HEK293T (cell line): ENCODE results near the gene SCYL2.
"Not testable (repeated sequence)": the region's sequence is repeated elsewhere in the genome, so short reads cannot be mapped to it uniquely, and the experiment has no call there.

Experiments
- ARNT ChIP-seq: fragments of 450-650 bp; IDR thresholded peaks from 2 replicates; pipeline ENCODE4 v1.6.1; 2017; ENCODE audit warnings: mild to moderate bottlenecking
- BHLHE40 ChIP-seq: fragments of 450-650 bp; IDR thresholded peaks from 2 replicates; pipeline ENCODE4 v1.6.1; 2016; ENCODE audit warnings: mild to moderate bottlenecking, moderate library complexity, borderline replicate concordance
- CTBP1 ChIP-seq: fragments of 450-650 bp; IDR thresholded peaks from 2 replicates; pipeline ENCODE4 v1.6.1; 2016; ENCODE audit warnings: borderline replicate concordance
- ELF4 ChIP-seq: fragments of 450-650 bp; IDR thresholded peaks from 2 replicates; pipeline ENCODE4 v1.6.1; 2017; ENCODE audit warnings: antibody characterized with exemption
- FOXA1 ChIP-seq: fragments of 450-650 bp; IDR thresholded peaks from 2 replicates; pipeline ENCODE4 v1.6.1; 2016; ENCODE audit warnings: mild to moderate bottlenecking
- FOXK2 ChIP-seq: fragments of 450-650 bp; IDR thresholded peaks from 2 replicates; pipeline ENCODE4 v1.6.1; 2016; ENCODE audit warnings: mild to moderate bottlenecking
- FOXM1 ChIP-seq: fragments of 450-650 bp; IDR thresholded peaks from 2 replicates; pipeline ENCODE4 v1.6.1; 2017; ENCODE audit warnings: mild to moderate bottlenecking, borderline replicate concordance
- HDGF ChIP-seq: fragments of 450-650 bp; IDR thresholded peaks from 2 replicates; pipeline ENCODE4 v1.6.1; 2017; ENCODE audit warnings: antibody characterized with exemption, borderline replicate concordance
- NFRKB ChIP-seq: fragments of 450-650 bp; IDR thresholded peaks from 2 replicates; pipeline ENCODE4 v1.6.1; 2016; ENCODE audit warnings: mild to moderate bottlenecking, moderate library complexity
- SP1 ChIP-seq: fragments of 450-650 bp; IDR thresholded peaks from 2 replicates; pipeline ENCODE4 v1.6.1; 2017
- SUZ12 ChIP-seq: fragments of 450-650 bp; IDR thresholded peaks from 2 replicates; pipeline ENCODE4 v1.6.1; 2016; ENCODE audit warnings: mild to moderate bottlenecking
- TARDBP ChIP-seq: fragments of 450-650 bp; IDR thresholded peaks from 2 replicates; pipeline ENCODE4 v1.6.1; 2016
- ZNF384 ChIP-seq: fragments of 450-650 bp; IDR thresholded peaks from 2 replicates; pipeline ENCODE4 v1.6.1; 2016
- TF ChIP-seq, protein P1 (sequence below): fragments of 450-650 bp; IDR thresholded peaks from 2 replicates; pipeline ENCODE4 v1.6.1; 2016

DNA sequence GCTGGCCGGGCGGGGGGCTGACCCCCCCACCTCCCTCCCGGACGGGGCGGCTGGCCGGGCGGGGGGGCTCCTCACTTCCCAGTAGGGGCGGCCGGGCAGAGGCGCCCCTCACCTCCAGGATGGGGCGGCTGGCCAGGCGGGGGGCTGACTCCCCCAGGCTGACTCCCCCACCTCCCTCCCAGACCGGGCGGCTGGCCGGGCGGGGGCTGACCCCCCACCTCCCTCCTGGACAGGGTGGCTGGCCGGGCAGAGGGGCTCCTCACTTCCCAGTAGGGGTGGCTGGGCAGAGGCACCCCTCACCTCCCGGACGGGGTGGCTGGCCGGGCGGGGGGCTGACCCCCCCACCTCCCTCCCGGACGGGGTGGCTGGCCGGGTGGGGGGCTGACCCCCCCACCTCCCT lies 27.4 kb downstream of the SCYL2 start:
- not testable (repeated sequence) for TF ChIP-seq BHLHE40, SUZ12, TARDBP, SP1, FOXM1, NFRKB, ELF4, ZNF384, ARNT, FOXK2, CTBP1, FOXA1, HDGF
- TF ChIP-seq, protein P1, sequence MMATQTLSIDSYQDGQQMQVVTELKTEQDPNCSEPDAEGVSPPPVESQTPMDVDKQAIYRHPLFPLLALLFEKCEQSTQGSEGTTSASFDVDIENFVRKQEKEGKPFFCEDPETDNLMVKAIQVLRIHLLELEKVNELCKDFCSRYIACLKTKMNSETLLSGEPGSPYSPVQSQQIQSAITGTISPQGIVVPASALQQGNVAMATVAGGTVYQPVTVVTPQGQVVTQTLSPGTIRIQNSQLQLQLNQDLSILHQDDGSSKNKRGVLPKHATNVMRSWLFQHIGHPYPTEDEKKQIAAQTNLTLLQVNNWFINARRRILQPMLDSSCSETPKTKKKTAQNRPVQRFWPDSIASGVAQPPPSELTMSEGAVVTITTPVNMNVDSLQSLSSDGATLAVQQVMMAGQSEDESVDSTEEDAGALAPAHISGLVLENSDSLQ, result not testable (repeated sequence)
